Measurements from ENCODE around the gene NINJ2. TPM values are rescaled to one million over a fixed set of nuclear protein-coding genes. Genes with fewer than 3 reads are reported as not detected.

Gene NINJ2
- total RNA-seq, 1 donor from 2014 or later: not detected

- FAIRE-seq (no peak), DNase-seq (ENCODE audit: low read depth) (no peak)
- no peaks in the 10 kb centered on the region for H3K79me2 ChIP-seq (ENCODE audit: insufficient read depth, low read length)
- no peak overlapping the region for H3K4me3 Mint-ChIP-seq (ENCODE audit: unreplicated experiment)
- H3K27me3 Mint-ChIP-seq (ENCODE audit: low read depth, unreplicated experiment): peaks cover 31% of the 10 kb centered on the region
- no peak overlapping the region for H3K27ac ChIP-seq (ENCODE audit: low read depth, low read length)
- no peak overlapping the region for H3K27ac Mint-ChIP-seq (ENCODE audit: unreplicated experiment)
- no peaks in the 10 kb centered on the region for H3K9me3 Mint-ChIP-seq (ENCODE audit: unreplicated experiment)
- H3K9ac ChIP-seq (ENCODE audit: low read length): no peak overlapping the region
- peak overlapping the region; percentile 40 for H3K4me2 ChIP-seq (ENCODE audit: low read length)
- peaks cover 5% of the 10 kb centered on the region for H3K36me3 Mint-ChIP-seq (ENCODE audit: low read depth, unreplicated experiment)
- H4K20me1 ChIP-seq (ENCODE audit: insufficient read depth, low read length): no peaks in the 10 kb centered on the region
- H3K4me3 ChIP-seq (ENCODE audit: insufficient read depth, low read depth, low read length): no peak overlapping the region
- H3K4me1 ChIP-seq (ENCODE audit: insufficient read depth, low read length): peaks cover 11% of the 10 kb centered on the region
- TF ChIP-seq CTCF (IDR thresholded peaks at IDR 0.05; ENCODE audit: insufficient read depth, low read depth, low read length): no peak
- TF ChIP-seq EZH2 (IDR thresholded peaks at IDR 0.05; ENCODE audit: insufficient read depth, low read length): no peak
- no peak overlapping the region for H2AFZ ChIP-seq (ENCODE audit: low read depth, low read length)
- H3K36me3 ChIP-seq (ENCODE audit: insufficient read depth, low read length): no peaks in the 10 kb centered on the region
- peaks cover 33% of the 10 kb centered on the region for H3K27me3 ChIP-seq (ENCODE audit: insufficient read depth, low read length)
- H3K4me1 Mint-ChIP-seq (ENCODE audit: low read depth, unreplicated experiment): peaks cover 3% of the 10 kb centered on the region
- no peaks in the 10 kb centered on the region for H3K9me3 ChIP-seq (ENCODE audit: insufficient read depth, low read depth, low read length)
Observed at GRCh38 chr12:563787-564298, 99.4 kb downstream of the NINJ2 start.

GRCh38 chr12:563250-563781 lies 99.9 kb downstream of the NINJ2 start:
- Histone ChIP-seq H3K36me3 (ENCODE audit: insufficient read depth, low read length) (no peaks in the 10 kb centered on the region), H3K27ac (ENCODE audit: low read depth, low read length) (no peak overlapping the region), H3K27me3 (ENCODE audit: insufficient read depth, low read length) (peaks cover 37% of the 10 kb centered on the region), H4K20me1 (ENCODE audit: insufficient read depth, low read length) (no peaks in the 10 kb centered on the region), H3K4me2 (ENCODE audit: low read length) (peak overlapping the region; percentile 40), H3K4me3 (ENCODE audit: insufficient read depth, low read depth, low read length) (no peak overlapping the region), H3K9me3 (ENCODE audit: insufficient read depth, low read depth, low read length) (no peaks in the 10 kb centered on the region), H3K4me1 (ENCODE audit: insufficient read depth, low read length) (peaks cover 11% of the 10 kb centered on the region), H3K79me2 (ENCODE audit: insufficient read depth, low read length) (no peaks in the 10 kb centered on the region), H2AFZ (ENCODE audit: low read depth, low read length) (no peak overlapping the region), H3K9ac (ENCODE audit: low read length) (no peak overlapping the region)
- H3K4me3 Mint-ChIP-seq (ENCODE audit: unreplicated experiment): no peak overlapping the region
- no peaks in the 10 kb centered on the region for H3K9me3 Mint-ChIP-seq (ENCODE audit: unreplicated experiment)
- H3K27ac Mint-ChIP-seq (ENCODE audit: unreplicated experiment): no peak overlapping the region
- H3K27me3 Mint-ChIP-seq (ENCODE audit: low read depth, unreplicated experiment): peaks cover 37% of the 10 kb centered on the region
- FAIRE-seq (no peak), DNase-seq (ENCODE audit: low read depth) (peak; percentile 75)
- H3K36me3 Mint-ChIP-seq (ENCODE audit: low read depth, unreplicated experiment): peaks cover 5% of the 10 kb centered on the region
- TF ChIP-seq CTCF (IDR thresholded peaks at IDR 0.05; ENCODE audit: insufficient read depth, low read depth, low read length) (no peak), EZH2 (IDR thresholded peaks at IDR 0.05; ENCODE audit: insufficient read depth, low read length) (no peak)
- peaks cover 3% of the 10 kb centered on the region for H3K4me1 Mint-ChIP-seq (ENCODE audit: low read depth, unreplicated experiment)

GRCh38 chr12:562634-563033 lies 100.6 kb downstream of the NINJ2 start:
- Histone ChIP-seq H3K27ac (ENCODE audit: low read depth, low read length) (no peak overlapping the region), H3K4me1 (ENCODE audit: insufficient read depth, low read length) (peaks cover 11% of the 10 kb centered on the region), H3K4me2 (ENCODE audit: low read length) (no peak overlapping the region), H3K9me3 (ENCODE audit: insufficient read depth, low read depth, low read length) (no peaks in the 10 kb centered on the region), H4K20me1 (ENCODE audit: insufficient read depth, low read length) (no peaks in the 10 kb centered on the region), H3K27me3 (ENCODE audit: insufficient read depth, low read length) (peaks cover 37% of the 10 kb centered on the region), H3K4me3 (ENCODE audit: insufficient read depth, low read depth, low read length) (no peak overlapping the region), H3K36me3 (ENCODE audit: insufficient read depth, low read length) (no peaks in the 10 kb centered on the region), H2AFZ (ENCODE audit: low read depth, low read length) (no peak overlapping the region), H3K79me2 (ENCODE audit: insufficient read depth, low read length) (no peaks in the 10 kb centered on the region), H3K9ac (ENCODE audit: low read length) (no peak overlapping the region)
- H3K9me3 Mint-ChIP-seq (ENCODE audit: unreplicated experiment): no peaks in the 10 kb centered on the region
- peaks cover 5% of the 10 kb centered on the region for H3K36me3 Mint-ChIP-seq (ENCODE audit: low read depth, unreplicated experiment)
- DNase-seq (ENCODE audit: low read depth): no peak
- peaks cover 3% of the 10 kb centered on the region for H3K4me1 Mint-ChIP-seq (ENCODE audit: low read depth, unreplicated experiment)
- no peak overlapping the region for H3K27ac Mint-ChIP-seq (ENCODE audit: unreplicated experiment)
- H3K4me3 Mint-ChIP-seq (ENCODE audit: unreplicated experiment): no peak overlapping the region
- FAIRE-seq: no peak
- H3K27me3 Mint-ChIP-seq (ENCODE audit: low read depth, unreplicated experiment): peaks cover 42% of the 10 kb centered on the region
- TF ChIP-seq EZH2 (IDR thresholded peaks at IDR 0.05; ENCODE audit: insufficient read depth, low read length) (no peak), CTCF (IDR thresholded peaks at IDR 0.05; ENCODE audit: insufficient read depth, low read depth, low read length) (no peak)

All from astrocyte (in vitro differentiated cells and primary cell).